Measurements from ENCODE around the gene GPR4.
"Not testable (repeated sequence)": the region's sequence is repeated elsewhere in the genome, so short reads cannot be mapped to it uniquely, and the experiment has no call there.

Gene GPR4

DNA sequence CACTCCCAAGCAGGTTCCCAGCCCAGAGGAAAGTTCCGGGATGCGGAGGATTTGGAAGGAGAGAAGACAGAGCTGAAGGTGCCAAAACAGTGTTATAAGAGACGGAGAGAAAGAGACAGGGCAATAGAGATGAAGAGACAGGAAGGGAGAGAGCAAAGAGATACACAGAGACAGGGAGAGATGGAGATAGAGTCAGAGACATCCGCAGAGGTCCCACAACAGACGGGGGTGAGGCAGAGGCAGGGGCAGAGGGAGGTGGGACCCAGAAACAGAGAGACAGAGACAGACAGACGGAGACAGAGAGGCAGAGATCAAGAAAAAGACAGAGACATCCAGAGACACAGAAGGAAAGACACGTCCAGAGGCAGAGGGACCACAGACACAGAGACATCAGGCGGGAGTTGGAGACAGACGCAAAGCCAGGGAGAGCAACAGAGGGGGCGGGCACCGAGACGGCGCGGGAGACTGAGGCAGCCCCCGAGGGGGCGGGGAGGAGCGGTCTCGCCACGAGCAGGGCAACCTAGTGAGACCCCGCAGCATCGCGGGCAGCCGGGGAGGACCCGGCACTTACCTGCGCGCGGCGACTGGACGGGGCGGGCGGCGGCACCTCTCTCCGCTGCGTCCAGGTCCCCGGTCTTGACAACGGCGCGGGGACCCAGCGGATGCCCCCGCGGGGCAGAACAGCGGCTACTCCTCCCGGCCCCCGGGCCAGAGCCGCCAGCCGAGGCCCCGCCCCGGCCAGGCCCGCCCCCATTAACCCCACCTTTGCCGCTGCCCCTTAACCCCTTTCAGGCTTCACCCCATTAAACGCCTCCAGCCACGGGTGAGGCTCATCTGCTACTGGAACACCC, at the start of gene GPR4:
GPR4 (minus strand) TSS at position 689 of the 851 bp plus-strand sequence. CDS start 10,346 bp downstream, outside the sequence.
- no peak for DNase-seq

- DNase-seq, result no peak
Measured at GRCh38 chr19:45650722-45651121, 48.7 kb upstream of the GPR4 start.

- DNase-seq, result no peak
Measured at GRCh38 chr19:45646345-45646698, 44.3 kb upstream of the GPR4 start.

GRCh38 chr19:45645631-45646344, 43.8 kb upstream of the GPR4 start:
- DNase-seq, result peak; percentile 81

DNA sequence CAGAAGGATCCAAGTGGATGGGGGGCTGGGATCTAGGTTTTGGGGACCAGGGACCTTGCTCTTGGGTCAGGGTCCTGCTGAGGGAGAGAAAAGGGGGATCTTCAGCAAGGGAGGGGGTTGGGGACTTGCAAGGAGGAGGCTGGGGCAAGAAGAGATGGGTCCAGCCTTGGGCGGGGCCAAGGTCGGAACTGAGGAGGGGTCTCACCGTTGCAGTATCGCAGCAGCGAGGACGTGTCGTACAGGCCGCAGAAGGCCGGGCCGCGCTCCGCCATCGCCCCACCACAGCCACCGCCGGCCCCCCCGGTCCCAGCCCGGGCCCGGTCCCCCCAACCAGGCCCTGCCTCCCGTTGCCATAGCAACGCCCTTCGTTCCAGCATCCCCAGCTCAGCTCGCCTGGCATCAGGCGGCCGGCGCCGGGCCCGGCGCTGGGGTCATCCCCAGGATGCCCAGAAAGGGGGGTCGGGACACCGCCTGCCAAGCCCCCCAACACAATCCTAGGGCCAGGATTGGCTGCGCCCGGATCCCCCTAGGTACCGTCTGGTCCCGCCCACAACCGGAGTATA, 43.1 kb upstream of the GPR4 start:
- no peak for DNase-seq

GRCh38 chr19:45643927-45644771, 42.1 kb upstream of the GPR4 start:
- no peak for DNase-seq

GRCh38 chr19:45643024-45643926, 41.3 kb upstream of the GPR4 start:
- DNase-seq, result peak; percentile 77

DNA sequence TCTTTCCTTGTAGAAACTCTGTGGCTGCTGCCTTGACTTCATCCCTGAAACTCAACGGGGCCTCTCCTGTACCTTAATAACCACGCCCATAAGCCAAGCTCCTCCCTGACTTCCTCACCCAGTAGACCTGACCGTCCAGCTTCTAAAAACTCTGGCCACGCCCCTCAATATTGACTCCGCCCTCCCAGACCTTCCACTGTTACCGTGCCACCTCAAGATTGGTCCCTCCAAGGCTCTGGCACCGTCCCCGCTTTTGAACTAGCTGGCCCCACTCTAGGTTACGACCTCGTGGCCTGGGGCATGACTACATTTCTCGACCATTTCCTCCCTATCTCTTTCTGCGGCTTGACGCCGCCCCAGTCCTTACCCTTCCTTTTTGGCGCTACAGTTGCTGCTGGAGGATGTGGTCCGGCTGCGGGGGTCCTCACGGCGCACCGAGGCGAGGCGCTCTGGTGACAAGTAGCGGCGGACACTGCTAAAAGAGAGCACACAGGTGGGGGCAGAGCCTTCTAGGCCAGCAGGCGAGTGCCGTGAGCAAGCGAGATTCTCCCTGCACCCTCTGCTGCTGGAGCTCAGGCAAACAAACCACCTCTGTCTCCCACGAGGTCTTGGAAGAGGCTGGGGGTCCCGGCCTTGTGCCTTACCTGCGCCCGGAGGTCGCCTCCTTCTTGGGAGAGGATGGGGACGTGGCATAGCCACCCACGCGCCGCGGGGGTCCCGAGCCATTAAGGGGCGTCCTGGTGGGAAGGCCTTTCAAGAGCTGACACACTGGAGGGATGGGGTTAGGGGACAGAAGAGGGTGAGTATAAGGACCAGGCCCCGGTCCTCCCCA, 39.5 kb upstream of the GPR4 start:
- peak; percentile 98 for DNase-seq

DNA sequence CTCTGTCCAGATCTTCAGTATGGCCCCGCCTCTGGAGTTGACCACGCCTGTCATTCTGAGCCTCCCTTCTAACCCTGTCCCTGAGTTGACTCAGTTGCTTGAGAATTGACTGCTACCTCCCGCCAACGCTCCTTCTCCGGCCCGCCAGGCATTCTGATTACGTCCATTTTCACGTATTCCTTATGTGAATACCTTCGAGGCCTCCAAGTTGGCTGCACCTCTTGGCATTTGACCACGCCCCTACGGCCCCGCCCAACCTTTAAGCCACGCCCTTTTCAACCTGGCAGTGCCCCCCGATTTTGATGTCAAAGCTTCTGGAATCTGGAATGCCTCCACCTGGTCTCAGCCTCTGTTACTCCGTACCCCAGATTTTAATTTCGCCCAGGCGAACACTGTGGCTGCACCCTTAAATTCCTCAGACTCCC, 38.8 kb upstream of the GPR4 start:
- DNase-seq, result peak; percentile 69

GRCh38 chr19:45638930-45639729, 37.1 kb upstream of the GPR4 start, which contains the start of gene EML2:
TSS of gene EML2 (minus strand) at chr19:45639397. CDS start at chr19:45639376, 21 bp downstream.
- DNase-seq, result peak; percentile 40

DNA sequence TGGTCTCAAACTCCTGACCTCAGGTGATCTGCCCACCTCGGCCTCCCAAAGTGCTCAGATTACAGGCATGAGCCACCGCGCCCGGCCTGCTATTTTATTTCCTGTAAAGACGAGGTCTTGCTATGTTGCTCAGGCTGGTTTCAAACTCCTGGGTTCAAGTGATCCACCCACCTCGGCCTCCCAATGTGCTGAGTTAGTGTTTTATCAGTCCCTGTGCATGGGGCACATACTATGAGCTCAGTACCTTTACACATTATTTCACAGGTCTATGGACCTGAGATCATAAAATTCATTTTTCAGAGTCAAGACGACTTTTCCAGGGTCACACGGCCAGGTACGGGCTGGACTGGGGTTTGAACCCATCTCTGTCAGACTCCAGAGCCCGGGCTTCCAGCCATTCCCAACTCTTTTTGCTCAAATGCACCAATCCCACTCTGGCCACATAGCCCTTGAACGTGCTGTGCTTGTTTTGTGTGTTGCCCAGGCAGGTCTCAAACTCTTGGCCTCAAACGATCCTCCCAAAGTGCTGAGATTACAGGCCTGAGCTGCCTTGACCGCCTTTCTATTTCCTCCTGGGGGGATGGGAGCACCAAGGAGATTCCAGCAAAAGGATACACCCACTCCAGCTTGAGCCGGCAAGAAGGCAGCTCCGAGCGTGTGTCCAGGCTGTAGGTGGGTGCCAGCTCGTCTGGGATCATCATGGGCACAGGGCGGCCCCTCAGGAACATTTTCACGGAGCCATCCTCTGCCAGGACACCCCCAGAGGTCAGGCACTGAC, 36.1 kb upstream of the GPR4 start:
- no peak for DNase-seq

DNA sequence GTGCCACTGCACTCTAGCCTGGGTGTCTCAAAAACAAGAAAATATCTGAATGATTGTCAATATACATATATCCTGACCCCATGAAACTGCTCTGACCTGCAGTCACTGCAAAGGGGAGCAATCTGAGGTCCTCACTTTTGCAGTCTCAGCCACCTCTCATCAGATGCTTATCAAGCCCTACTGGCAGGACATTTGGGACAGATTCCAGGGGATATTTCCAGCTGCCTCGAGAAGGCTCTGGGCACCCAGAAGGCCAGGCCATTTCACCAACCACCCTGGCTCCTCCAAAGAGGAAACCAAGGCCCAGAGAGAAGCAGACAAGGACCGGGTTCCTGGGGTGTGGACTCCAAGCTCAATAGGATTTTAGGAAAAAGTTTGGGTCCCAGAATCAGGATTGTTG, 34.9 kb upstream of the GPR4 start:
- DNase-seq, result no peak

- DNase-seq, result no peak
Measured at GRCh38 chr19:45636275-45636674, 34.3 kb upstream of the GPR4 start.

DNA sequence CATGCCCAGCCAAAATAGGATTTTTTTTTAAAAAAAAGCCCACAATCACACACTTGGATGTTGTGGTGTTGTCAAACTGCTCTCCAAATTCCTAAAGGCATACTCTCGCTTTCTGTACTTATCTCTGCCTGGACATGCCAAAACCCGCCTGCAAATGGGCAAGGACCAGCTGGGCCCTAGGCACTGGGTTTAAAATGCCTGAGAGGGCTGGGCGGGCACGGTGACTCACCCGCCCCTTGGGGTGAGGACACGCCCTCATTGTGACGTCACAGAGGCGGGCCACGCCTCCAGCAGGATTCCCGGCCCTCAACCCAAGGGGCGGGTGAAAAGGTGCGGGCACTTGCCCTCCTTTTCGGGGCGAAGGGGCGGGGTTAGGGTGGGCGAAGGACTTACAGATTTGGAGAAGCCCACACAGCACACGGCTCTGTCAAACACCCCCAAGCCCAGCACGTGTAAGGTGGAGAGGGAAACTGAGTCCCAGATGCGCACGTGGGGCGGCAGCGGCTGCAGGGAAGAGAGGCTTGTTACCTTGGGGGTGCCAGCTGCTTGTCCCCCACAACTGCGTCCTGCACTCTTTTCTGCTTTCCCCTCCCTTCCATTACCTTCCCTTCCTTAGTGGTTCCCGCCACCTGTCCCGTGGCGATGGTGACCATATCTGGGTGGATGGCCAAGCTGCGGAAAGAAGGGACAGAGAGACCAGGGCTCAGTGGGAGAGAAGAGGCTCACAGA, 30.6 kb upstream of the GPR4 start:
- no peak for DNase-seq

DNA sequence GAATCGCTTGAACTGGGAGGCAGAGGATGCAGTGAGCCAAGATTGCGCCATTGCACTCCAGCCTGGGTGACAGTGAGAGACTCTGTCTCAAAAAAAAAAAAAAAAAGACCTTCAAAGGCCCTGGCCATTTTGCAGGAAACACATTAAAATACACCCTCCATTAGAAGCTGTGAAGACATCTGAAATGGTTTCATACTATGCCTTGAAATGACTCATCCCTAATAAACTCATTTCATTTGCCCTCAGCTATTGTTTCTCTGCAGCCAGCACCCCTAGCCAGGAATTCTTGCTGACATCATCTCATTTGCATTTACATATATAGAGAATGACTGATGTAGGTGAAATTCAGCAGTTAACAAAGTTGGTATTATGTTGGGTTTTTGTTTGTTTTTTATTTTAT, 28.5 kb upstream of the GPR4 start:
- DNase-seq, result no peak

GRCh38 chr19:45629704-45630103, 27.7 kb upstream of the GPR4 start:
- DNase-seq, result no peak

DNA sequence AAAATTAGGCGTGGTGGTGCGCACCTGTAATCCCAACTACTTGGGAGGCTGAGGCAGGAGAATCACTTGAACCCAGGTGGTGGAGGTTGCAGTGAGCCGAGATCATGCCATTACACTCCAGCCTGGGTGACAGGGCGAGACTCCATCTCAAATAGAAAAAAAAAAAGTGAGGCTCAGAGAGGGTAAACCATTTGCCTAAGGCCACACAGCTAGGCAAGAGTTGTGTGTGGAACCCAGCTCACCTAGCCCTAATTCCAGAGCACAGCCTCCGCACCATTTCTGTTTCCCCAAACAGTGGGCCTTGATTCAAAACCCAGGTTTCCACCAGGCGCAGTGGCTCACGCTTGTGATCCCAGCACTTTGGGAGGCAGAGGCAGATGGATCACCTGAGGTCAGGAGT, 26.2 kb upstream of the GPR4 start:
- DNase-seq, result not testable (repeated sequence)

GRCh38 chr19:45623984-45624383, 22.0 kb upstream of the GPR4 start:
- DNase-seq, result no peak
